Vagina (tissue), 2 donors: ENCODE data around the gene GRIK2. TPM values are rescaled to one million over a fixed set of nuclear protein-coding genes. Genes with fewer than 3 reads are reported as not detected.

Experiments
- DNase-seq, 2 donors: peaks; one replicate each; pipeline ENCODE4 v3.0.0-alpha.2; 2017; ENCODE audit errors: extremely low spot score in 2 of 2
- H3K27ac ChIP-seq: fragments of 200-600 bp; sonication (generic); one replicate; pipeline ENCODE4 v1.5.1; 2019
- H3K27me3 ChIP-seq: fragments of 200-600 bp; sonication (generic); one replicate; pipeline ENCODE4 v1.5.1; 2019
- H3K36me3 ChIP-seq, 2 donors: fragments of 200-600 bp; sonication (generic); one replicate each; pipeline ENCODE4 v1.5.1; 2017 to 2019
- H3K4me1 ChIP-seq: fragments of 200-600 bp; sonication (generic); one replicate; pipeline ENCODE4 v1.5.1; 2019
- H3K4me3 ChIP-seq, 2 donors: fragments of 200-600 bp; sonication (generic); 1 replicate in 1 of 2; 2 replicates in 1 of 2; pipeline ENCODE4 v1.5.1; 2016 to 2019
- H3K9me3 ChIP-seq: fragments of 200-600 bp; sonication (generic); one replicate; pipeline ENCODE4 v1.5.1; 2019
- CTCF ChIP-seq, 3 experiments: fragments of 450-650 bp in 2 of 3; fragments of 200-600 bp in 1 of 3; sonication (generic) in 1 of 3; IDR thresholded peaks; one replicate each; pipeline ENCODE4 v1.5.1; 2017 to 2019; ENCODE audit warnings: antibody characterized with exemption in 3 of 3, mild to moderate bottlenecking in 2 of 3, moderate library complexity in 2 of 3
- POLR2A ChIP-seq, 2 donors: fragments of 450-650 bp; IDR thresholded peaks; one replicate each; pipeline ENCODE4 v1.6.1; 2017; ENCODE audit warnings: antibody characterized with exemption in 2 of 2, mild to moderate bottlenecking in 2 of 2, moderate library complexity in 2 of 2
- POLR2AphosphoS5 ChIP-seq, 2 donors: sonication (generic); formaldehyde crosslinking; IDR thresholded peaks; one replicate each; pipeline ENCODE4 v1.9.0; 2017; ENCODE audit warnings: antibody characterized with exemption in 2 of 2, mild to moderate bottlenecking in 2 of 2, low read depth in 1 of 2; ENCODE audit not compliant: insufficient read depth in 1 of 2
- intact Hi-C: fragments of 100-400 bp; cut with DNase I; formaldehyde crosslinking; loops from one replicate; pipeline ENCODE4 v1.15.1; 2023
- total RNA-seq: library from RNA; depleted of rRNA; stranded (reverse); fragments of >200 nt; gene quantifications from one replicate; pipeline ENCODE4 v1.2.3, GENCODE V29; 2016

The GRIK2 gene
- total RNA-seq, 1 donor from 2014 or later = 8.8 TPM

DNA sequence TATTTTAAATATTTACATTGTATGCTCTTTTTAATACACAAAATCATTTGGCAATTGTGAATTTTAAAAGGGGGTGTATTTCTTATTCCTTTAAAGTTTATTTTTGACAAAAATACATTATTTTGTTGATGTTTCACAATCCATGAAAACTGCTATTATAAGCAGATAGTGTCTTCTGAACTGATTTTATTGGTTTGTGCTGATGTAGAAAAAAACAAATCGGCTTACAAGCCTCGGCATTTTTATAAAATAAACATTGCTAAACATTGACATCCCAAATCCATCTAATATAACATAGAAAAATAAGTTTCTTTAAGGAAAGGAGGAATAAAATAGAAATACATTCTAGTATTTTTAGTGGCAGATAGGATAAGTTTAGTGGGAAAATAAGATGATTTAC lies 634.7 kb downstream of the GRIK2 start:
- Histone ChIP-seq H3K4me1 (no peaks in the 10 kb centered on the region), H3K4me3 (no peak overlapping the region), H3K27me3 (no peaks in the 10 kb centered on the region), H3K27ac (no peak overlapping the region), H3K36me3 (no peaks in the 10 kb centered on the region), H3K9me3 (no peaks in the 10 kb centered on the region)
- no peak for DNase-seq
- intact Hi-C loops = no loop called here
- no peak for TF ChIP-seq CTCF (IDR thresholded peaks at IDR 0.05)

- H3K4me3 ChIP-seq = no peak overlapping the region
- H3K9me3 ChIP-seq = no peaks in the 10 kb centered on the region
- intact Hi-C loops = no loop called here
- no peaks in the 10 kb centered on the region for H3K36me3 ChIP-seq
- no peaks in the 10 kb centered on the region for H3K4me1 ChIP-seq
- DNase-seq = no peak
- TF ChIP-seq CTCF (IDR thresholded peaks at IDR 0.05) (no peak), POLR2AphosphoS5 (IDR thresholded peaks at IDR 0.05; ENCODE audit: insufficient read depth in 1 of 2, low read depth in 1 of 2) (no peak)
- H3K27ac ChIP-seq = no peak overlapping the region
- H3K27me3 ChIP-seq = no peaks in the 10 kb centered on the region
These were observed 645.5 kb downstream of the GRIK2 start for GRCh38 chr6:102038964-102039363.

- Histone ChIP-seq H3K4me3 (no peak overlapping the region), H3K27me3 (no peaks in the 10 kb centered on the region), H3K27ac (no peak overlapping the region), H3K9me3 (no peaks in the 10 kb centered on the region), H3K4me1 (no peaks in the 10 kb centered on the region), H3K36me3 (no peaks in the 10 kb centered on the region)
- no peak for DNase-seq
- intact Hi-C loops = no loop called here
- TF ChIP-seq POLR2AphosphoS5 (IDR thresholded peaks at IDR 0.05; ENCODE audit: insufficient read depth in 1 of 2, low read depth in 1 of 2) (no peak), POLR2A (IDR thresholded peaks at IDR 0.05) (no peak), CTCF (IDR thresholded peaks at IDR 0.05) (no peak)
These were observed 645.9 kb downstream of the GRIK2 start for GRCh38 chr6:102039441-102039840.

DNA sequence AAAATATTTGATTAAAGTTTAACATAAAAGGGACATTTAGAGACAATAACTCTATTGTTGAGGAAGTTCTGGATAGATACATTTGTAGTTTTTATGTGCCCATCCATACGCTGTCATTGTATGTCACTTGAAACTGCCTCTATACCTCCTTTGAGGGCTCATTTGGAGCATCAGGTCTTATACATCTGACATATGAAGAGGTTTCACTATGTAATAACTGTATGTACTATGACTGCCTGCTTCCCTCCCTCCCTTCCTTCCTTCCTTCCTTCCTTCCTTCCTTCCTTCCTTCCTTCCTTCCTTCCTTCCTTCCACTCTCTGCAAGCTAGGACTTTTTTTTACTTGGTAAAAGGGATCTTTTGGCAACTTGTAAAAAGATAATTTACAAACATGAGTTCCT lies 657.5 kb downstream of the GRIK2 start:
- no peak overlapping the region for H3K27ac ChIP-seq
- no peaks in the 10 kb centered on the region for H3K27me3 ChIP-seq
- no peaks in the 10 kb centered on the region for H3K9me3 ChIP-seq
- TF ChIP-seq CTCF (IDR thresholded peaks at IDR 0.05) = no peak
- TF ChIP-seq POLR2A (IDR thresholded peaks at IDR 0.05) = no peak
- no peak for TF ChIP-seq POLR2AphosphoS5 (IDR thresholded peaks at IDR 0.05; ENCODE audit: insufficient read depth in 1 of 2, low read depth in 1 of 2)
- intact Hi-C loops = no loop called here
- no peaks in the 10 kb centered on the region for H3K4me1 ChIP-seq
- no peak overlapping the region for H3K4me3 ChIP-seq
- no peaks in the 10 kb centered on the region for H3K36me3 ChIP-seq
- no peak for DNase-seq

DNA sequence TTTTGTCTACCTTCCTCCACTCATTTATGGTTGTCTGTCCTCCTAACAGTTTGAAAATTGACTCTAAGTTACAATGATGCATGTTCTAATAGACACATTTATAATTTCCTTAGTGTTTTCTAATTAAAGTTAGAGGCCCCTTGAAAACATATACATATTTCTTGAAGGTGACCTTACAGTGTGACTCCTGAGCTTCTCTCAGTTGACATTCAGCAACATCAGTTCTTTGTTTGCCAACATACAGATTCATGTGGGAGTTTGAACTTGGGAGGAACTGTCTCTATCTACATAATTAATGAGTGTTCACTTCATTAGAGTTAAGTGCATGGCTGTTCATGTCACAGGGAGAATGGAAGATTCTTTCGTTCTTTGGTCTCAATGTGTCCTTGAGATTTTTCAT lies 658.2 kb downstream of the GRIK2 start:
- TF ChIP-seq CTCF (IDR thresholded peaks at IDR 0.05) (no peak), POLR2AphosphoS5 (IDR thresholded peaks at IDR 0.05; ENCODE audit: insufficient read depth in 1 of 2, low read depth in 1 of 2) (no peak), POLR2A (IDR thresholded peaks at IDR 0.05) (no peak)
- Histone ChIP-seq H3K9me3 (no peaks in the 10 kb centered on the region), H3K4me3 (no peak overlapping the region), H3K36me3 (no peaks in the 10 kb centered on the region), H3K27ac (no peak overlapping the region), H3K27me3 (no peaks in the 10 kb centered on the region), H3K4me1 (no peaks in the 10 kb centered on the region)
- intact Hi-C loops = no loop called here
- DNase-seq = no peak
